SK-N-MC (cell line): ENCODE data around the gene MYBBP1A.

Experiments
- DNase-seq: peaks from one replicate; pipeline ENCODE4 v3.0.0-alpha.2; 2011; ENCODE audit warnings: low read depth, low spot score
- H3K27ac ChIP-seq: fragments of 200-600 bp; sonication (generic); 2 replicates; pipeline ENCODE4 v1.5.1; 2016; ENCODE audit warnings: mixed run types
- H3K36me3 ChIP-seq: fragments of 200-600 bp; sonication (generic); 2 replicates; pipeline ENCODE4 v1.6.1; 2017; ENCODE audit warnings: antibody characterized with exemption, low read length, mixed read lengths; ENCODE audit not compliant: insufficient read depth
- H3K4me3 ChIP-seq: fragments of 200-600 bp; sonication (generic); 2 replicates; pipeline ENCODE4 v1.5.1; 2016
- H3K9ac ChIP-seq: fragments of 200-600 bp; sonication (generic); 2 replicates; pipeline ENCODE4 v1.8.0; 2017; ENCODE audit warnings: mixed run types, mixed read lengths; ENCODE audit not compliant: insufficient read length
- H3K9me3 ChIP-seq: fragments of 200-600 bp; sonication (generic); 2 replicates; pipeline ENCODE4 v1.6.1; 2017; ENCODE audit warnings: low read depth, mild to moderate bottlenecking, antibody characterized with exemption, low read length, moderate library complexity, mixed read lengths
- EZH2 ChIP-seq: fragments of 200-600 bp; sonication (generic); IDR thresholded peaks from one replicate; pipeline ENCODE4 v1.6.1; 2017; ENCODE audit warnings: antibody characterized with exemption
- FOXP2 ChIP-seq: optimal IDR thresholded peaks from 2 replicates; pipeline ENCODE3; 2011; ENCODE audit warnings: mild to moderate bottlenecking, moderate library complexity; ENCODE audit not compliant: insufficient read depth; ENCODE audit errors: extremely low read length, control extremely low read depth
- POLR2AphosphoS5 ChIP-seq: IDR thresholded peaks from 2 replicates; pipeline ENCODE4 v1.6.1; 2012; ENCODE audit warnings: mild to moderate bottlenecking, low read depth, low read length, borderline replicate concordance

Gene MYBBP1A

DNA sequence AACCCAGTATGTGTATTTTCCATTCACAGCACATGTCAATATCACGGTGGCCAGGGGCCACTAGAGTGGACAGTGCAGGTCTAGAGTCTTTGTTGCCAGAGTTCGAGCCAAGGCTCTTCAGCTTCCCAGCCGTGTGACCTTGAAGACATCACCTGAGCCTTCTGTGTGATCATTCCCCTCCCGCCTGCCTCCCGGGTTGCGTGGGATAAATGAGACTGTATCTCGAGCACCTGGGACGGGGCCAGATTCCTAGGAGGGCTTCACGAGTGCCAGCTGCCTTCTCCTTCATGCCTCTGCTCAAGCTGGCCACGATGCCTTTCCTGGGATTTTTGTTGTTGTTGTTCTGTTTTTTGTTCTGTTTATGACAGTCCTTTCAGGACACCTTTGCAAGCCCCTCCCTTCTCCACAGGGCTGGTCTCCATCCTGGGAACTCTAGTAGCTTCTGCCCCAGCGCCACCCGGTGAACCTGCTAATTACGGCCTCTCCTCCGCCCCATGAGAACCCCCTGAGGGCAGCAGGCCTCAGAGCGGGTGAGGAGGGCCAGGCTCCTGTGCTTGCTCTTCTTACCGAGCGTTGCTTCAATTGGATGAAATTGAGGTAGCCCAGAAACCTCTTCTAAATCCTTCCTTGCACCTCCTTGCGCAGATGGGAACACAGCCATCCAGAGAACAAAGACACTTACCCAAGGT, 52.6 kb downstream of the MYBBP1A start:
- no peaks in the 10 kb centered on the region for H3K9me3 ChIP-seq
- H3K27ac ChIP-seq, result no peak overlapping the region
- no peak for TF ChIP-seq POLR2AphosphoS5
- no peak for TF ChIP-seq EZH2
- TF ChIP-seq FOXP2, result no peak
- H3K9ac ChIP-seq, result no peak overlapping the region
- H3K4me3 ChIP-seq, result no peak overlapping the region
- no peaks in the 10 kb centered on the region for H3K36me3 ChIP-seq
- DNase-seq, result no peak

DNA sequence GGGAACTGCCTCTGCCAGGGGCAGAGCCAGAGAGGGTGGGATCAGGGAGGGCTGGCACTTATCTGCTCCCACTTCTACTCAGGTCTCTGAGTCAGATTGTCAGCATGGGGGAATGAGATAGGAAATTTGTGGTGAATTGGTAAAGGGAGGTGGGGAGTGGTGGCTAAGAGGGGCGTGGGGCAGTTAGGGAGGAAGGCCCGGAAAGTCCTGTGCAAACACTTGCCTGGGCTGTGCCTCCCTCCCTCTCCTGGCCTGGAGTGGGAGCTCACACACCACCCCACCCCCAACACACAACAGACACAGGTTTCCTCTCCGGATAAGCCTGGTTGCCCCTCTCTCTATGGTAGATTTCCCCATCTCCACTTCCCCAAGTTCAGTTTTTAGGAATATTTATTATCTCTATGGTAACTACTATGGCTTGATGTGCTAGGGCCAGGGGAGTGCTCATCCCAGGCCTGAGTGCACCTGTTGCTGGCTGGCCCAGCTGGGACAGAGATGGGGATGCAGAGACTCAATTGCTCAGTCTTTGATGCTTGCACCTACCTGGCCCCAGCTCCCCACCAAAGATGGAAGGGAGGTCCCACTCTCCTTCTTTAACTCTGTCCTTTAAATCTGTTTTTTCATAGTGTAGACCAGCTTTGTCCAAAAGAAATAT, 53.8 kb downstream of the MYBBP1A start:
- Histone ChIP-seq H3K9me3 (no peaks in the 10 kb centered on the region), H3K36me3 (no peaks in the 10 kb centered on the region), H3K4me3 (no peak overlapping the region), H3K27ac (no peak overlapping the region), H3K9ac (no peak overlapping the region)
- TF ChIP-seq EZH2, result no peak
- TF ChIP-seq POLR2AphosphoS5, result no peak
- no peak for TF ChIP-seq FOXP2
- DNase-seq, result no peak

DNA sequence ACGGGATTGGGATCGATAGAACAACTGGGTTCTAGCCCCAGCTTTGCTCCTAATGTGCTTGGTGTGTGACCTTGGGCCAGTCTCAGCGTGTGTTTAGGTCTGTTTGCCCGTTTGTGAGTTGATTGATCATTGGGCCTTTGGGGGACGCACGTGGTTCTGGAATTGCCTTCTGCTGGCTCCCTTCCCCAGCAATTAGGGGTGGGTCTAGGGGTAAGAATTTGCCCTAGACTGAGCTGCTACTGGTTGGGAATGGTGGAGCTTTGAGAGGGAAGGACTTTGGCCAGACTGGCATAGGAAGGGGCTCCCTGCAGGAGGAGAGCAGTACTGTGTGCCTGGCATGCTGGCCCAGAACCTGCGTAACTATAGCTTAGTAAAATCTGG, 55.0 kb downstream of the MYBBP1A start:
- H3K4me3 ChIP-seq, result no peak overlapping the region
- no peaks in the 10 kb centered on the region for H3K36me3 ChIP-seq
- TF ChIP-seq EZH2, result no peak
- no peak for TF ChIP-seq FOXP2
- TF ChIP-seq POLR2AphosphoS5, result no peak
- no peak overlapping the region for H3K9ac ChIP-seq
- H3K9me3 ChIP-seq, result no peaks in the 10 kb centered on the region
- DNase-seq, result no peak
- H3K27ac ChIP-seq, result no peak overlapping the region

GRCh38 chr17:4499431-4500190, 55.6 kb downstream of the MYBBP1A start:
- Histone ChIP-seq H3K36me3 (no peaks in the 10 kb centered on the region), H3K9me3 (no peaks in the 10 kb centered on the region), H3K4me3 (no peak overlapping the region; the same call in 1 of the 2 replicates), H3K27ac (no peak overlapping the region), H3K9ac (no peak overlapping the region)
- TF ChIP-seq POLR2AphosphoS5 (no peak), FOXP2 (no peak), EZH2 (no peak)
- DNase-seq, result no peak

DNA sequence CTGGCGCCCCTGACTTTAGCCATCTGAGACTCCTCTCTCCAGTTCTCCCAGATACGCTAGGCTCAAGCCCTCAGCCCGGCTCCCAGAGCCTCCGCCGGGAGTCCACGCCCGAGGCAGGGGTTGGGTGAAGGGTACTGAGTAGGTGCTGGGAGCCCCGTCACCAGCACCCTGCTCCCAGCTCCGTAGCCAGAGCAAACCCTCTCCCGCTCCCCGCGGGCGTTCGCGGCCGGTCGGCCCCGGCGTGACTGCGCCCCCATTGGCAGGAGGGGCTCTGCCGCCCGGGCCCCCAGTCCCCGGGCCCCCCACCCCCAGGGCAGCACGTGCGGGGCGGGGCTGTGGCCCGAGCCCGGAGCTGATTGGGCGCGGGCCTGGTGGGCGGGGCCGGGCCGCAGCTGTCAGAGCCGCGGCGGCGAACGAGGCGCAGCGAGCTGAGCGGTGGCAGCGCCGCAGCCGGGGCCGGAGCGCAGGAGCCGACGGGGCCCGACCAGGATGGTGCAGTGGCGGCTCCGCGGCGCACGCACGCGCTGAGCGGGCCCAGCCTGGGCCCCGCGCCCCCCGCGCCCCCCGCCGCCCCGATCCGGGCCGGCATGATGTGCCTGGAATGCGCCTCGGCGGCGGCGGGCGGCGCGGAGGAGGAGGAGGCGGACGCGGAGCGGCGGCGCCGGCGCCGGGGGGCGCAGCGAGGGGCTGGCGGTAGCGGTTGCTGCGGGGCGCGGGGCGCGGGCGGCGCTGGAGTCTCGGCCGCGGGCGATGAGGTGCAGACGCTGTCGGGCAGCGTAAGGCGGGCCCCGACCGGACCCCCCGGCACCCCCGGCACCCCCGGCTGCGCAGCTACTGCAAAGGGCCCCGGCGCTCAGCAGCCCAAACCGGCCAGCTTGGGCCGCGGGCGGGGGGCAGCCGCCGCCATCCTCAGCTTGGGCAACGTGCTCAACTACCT, 56.5 kb downstream of the MYBBP1A start, which contains the start of gene SPNS2:
SPNS2 (plus strand) TSS at position 421 of the 937 bp plus-strand sequence; CDS start at position 588, 167 bp downstream.
- Histone ChIP-seq H3K27ac (no peak within 1 kb of the TSS), H3K36me3 (no peaks in the 10 kb centered on the region), H3K9me3 (no peaks in the 10 kb centered on the region), H3K9ac (no peak within 1 kb of the TSS), H3K4me3 (peak within 1 kb of the TSS; percentile 63)
- TF ChIP-seq EZH2 (no peak), POLR2AphosphoS5 (no peak), FOXP2 (no peak)
- no peak for DNase-seq

DNA sequence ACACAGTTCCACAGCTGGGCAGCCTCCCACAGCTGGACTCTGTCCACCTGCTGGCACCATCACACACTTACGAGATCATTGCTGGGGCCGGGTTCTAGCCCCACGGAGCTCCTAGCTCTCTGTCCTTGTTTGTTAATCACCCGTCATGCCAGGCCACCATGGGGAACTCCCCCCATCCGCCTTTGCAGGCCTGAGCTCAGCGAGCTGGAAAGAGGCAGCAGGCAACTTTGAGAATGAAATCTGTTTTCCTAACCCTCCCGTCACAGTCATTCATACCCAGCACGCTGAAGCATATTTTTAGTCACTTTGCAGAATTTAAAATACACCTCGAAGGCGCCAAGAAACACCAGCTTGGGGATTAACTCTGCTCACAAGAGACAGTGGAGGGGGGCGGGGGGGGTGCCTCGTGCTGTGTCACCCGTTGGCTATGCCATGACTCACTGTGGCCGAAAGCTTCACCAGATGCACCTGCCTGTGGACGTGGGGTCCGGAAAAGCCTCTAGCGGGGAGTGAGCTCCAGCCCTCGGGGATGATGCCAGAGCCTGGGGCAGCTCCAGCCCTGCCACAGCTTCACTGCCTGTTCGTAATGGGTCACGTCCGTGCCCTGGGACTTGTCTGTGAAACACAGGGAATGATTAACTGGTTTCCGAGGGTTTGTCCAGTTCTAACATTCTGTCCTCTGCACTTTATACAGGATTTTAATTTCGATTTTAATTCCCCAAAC, 57.9 kb downstream of the MYBBP1A start:
- Histone ChIP-seq H3K36me3 (no peaks in the 10 kb centered on the region), H3K9ac (no peak overlapping the region), H3K4me3 (no peak overlapping the region), H3K9me3 (no peaks in the 10 kb centered on the region), H3K27ac (no peak overlapping the region)
- DNase-seq, result no peak
- no peak for TF ChIP-seq POLR2AphosphoS5
- TF ChIP-seq EZH2, result no peak
- TF ChIP-seq FOXP2, result no peak

DNA sequence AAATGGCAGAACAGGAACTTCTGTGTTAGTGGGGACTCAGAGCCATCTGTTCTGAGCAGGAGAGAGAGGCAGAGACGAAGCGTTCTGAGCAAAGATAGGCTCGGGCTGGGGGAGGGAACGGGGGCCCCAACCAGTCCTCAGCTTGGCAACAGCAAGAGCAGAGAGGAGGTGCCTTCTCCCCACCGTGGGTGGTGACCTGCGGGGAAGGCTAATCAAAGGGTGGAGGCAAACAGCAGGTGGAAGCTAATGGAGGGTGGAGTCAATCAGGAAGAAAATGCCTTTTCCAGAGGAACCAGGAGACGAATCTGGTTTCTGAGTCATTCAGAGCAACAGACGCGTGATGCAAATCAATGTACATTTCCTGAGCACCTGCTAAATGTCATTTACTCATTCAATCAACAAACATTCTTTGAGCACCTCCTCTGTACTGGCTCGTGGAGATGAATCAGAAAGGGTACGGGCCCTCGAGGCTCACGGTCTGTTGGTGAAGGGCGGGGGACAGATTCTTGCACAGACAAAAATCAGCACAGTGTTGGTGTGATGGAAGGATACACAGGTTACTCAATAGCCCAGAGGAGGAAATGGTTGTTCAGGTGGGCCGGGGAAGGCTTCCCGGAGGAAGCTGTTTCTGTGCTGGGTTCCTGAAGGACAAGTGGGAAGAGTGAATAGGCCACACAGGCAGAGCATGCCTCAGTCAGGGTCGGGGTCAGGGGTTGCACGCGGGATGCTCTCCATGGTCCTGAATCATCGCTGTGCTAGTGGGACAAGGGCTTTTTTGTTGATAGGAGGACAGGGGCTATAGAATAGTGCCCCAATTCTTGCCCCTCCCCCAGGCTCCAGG, 62.2 kb downstream of the MYBBP1A start:
- no peak for TF ChIP-seq EZH2
- TF ChIP-seq FOXP2, result no peak
- no peak for TF ChIP-seq POLR2AphosphoS5

More for the DNA sequence above, 62.2 kb downstream of the MYBBP1A start:
- DNase-seq, result no peak
- no peak overlapping the region for H3K27ac ChIP-seq
- no peaks in the 10 kb centered on the region for H3K36me3 ChIP-seq
- no peak overlapping the region for H3K4me3 ChIP-seq
- no peak overlapping the region for H3K9ac ChIP-seq
- no peaks in the 10 kb centered on the region for H3K9me3 ChIP-seq
